Measurements from ENCODE around the gene WBP4. TPM values are rescaled to one million over a fixed set of nuclear protein-coding genes. Genes with fewer than 3 reads are reported as not detected.
A peak's percentile ranks its signal among the peaks of the same experiment; 100 is the strongest.

Gene WBP4
- total and polyA plus RNA-seq, 9 of the 15 experiments (the other 6 are each of a cell fraction or from before 2014, with no cell fraction given) = 5.5 to 12.2 (median 7.9) TPM

GRCh38 chr13:41060082-41060723 is 1.1 kb upstream of the WBP4 start (continued):
- peak in 1 of 3 experiments; percentile 80; a peak in 2 of 6 replicates for TF ChIP-seq ZBTB11 (CRISPR knock-in tag; IDR thresholded peaks at IDR 0.05)
- TF ChIP-seq CTCFL (IDR thresholded peaks at IDR 0.05; ENCODE audit: borderline replicate concordance, insufficient read depth, low read depth, low read length, poor library complexity, severe bottlenecking) = peak; percentile 35
- no peak for TF ChIP-seq SP2 (IDR thresholded peaks at IDR 0.05; ENCODE audit: extremely low read depth, low read depth, low read length, poor library complexity, severe bottlenecking)
- no peak for TF ChIP-seq ZBTB34 (CRISPR knock-in tag; IDR thresholded peaks at IDR 0.05)
- no peak for TF ChIP-seq GMEB1 (CRISPR knock-in tag; IDR thresholded peaks at IDR 0.05)
- no peak for TF ChIP-seq ZNF384 (IDR thresholded peaks at IDR 0.05; ENCODE audit: low read depth, low read length)
- no peak for TF ChIP-seq ELF2 (CRISPR knock-in tag; IDR thresholded peaks at IDR 0.05)
- no peak for TF ChIP-seq NR2F6 (CRISPR knock-in tag; IDR thresholded peaks at IDR 0.05)
- TF ChIP-seq TCF7L2 (IDR thresholded peaks at IDR 0.05; ENCODE audit: low read depth, low read length) = no peak
- no peak for TF ChIP-seq DLX4 (CRISPR knock-in tag; IDR thresholded peaks at IDR 0.05)
- TF ChIP-seq POLR2A (conservative IDR thresholded peaks at IDR 0.05) = peak; percentile 65
- no peak for TF ChIP-seq TEAD2 (tag; IDR thresholded peaks at IDR 0.05)
- TF ChIP-seq HOMEZ (CRISPR knock-in tag; IDR thresholded peaks at IDR 0.05) = no peak
- peak; percentile 40 for TF ChIP-seq CBFA2T2 (conservative IDR thresholded peaks at IDR 0.05)

Measured in K562 (cell line).